Fibroblast of skin of left quadriceps (primary cell): ENCODE results near the gene FKBP2.

Experiments used
- DNase-seq, 2 experiments: peaks; one replicate each; pipeline ENCODE4 v3.0.0-alpha.2; 2013; ENCODE audit warnings: low read depth in 2 of 2

FKBP2 gene

GRCh38 chr11:64240435-64241240 lies at the start of gene FKBP2:
Gene FKBP2, plus strand, starts transcription at chr11:64241095. Its CDS starts 1,293 bp downstream, at chr11:64242388.
- DNase-seq: peak; percentile 93 to 94

- DNase-seq: no peak
Measured at GRCh38 chr11:64192434-64192833, 48.5 kb upstream of the FKBP2 start.

- DNase-seq: no peak
Measured at GRCh38 chr11:64196626-64197025, 44.3 kb upstream of the FKBP2 start.

GRCh38 chr11:64198511-64198910 lies 42.4 kb upstream of the FKBP2 start:
- no peak for DNase-seq

GRCh38 chr11:64201543-64201942 lies 39.4 kb upstream of the FKBP2 start:
- DNase-seq: no peak

- DNase-seq: no peak
Measured at GRCh38 chr11:64202992-64203391, 37.9 kb upstream of the FKBP2 start.

- no peak for DNase-seq
Measured at GRCh38 chr11:64203421-64204079, 37.3 kb upstream of the FKBP2 start.

- DNase-seq: no peak
Measured at GRCh38 chr11:64204080-64204440, 36.8 kb upstream of the FKBP2 start.

GRCh38 chr11:64204464-64204989 lies 36.4 kb upstream of the FKBP2 start:
- DNase-seq: peak; percentile 91 to 92

- no peak for DNase-seq
Measured at GRCh38 chr11:64206457-64207255, 34.2 kb upstream of the FKBP2 start, which contains the start of gene FERMT3. Gene FERMT3, plus strand, starts transcription at chr11:64206721. Its CDS starts 644 bp downstream, at chr11:64207365.

- DNase-seq: peak; percentile 32 to 36
Measured at GRCh38 chr11:64207256-64208085, 33.4 kb upstream of the FKBP2 start.

GRCh38 chr11:64208086-64208795 lies 32.7 kb upstream of the FKBP2 start:
- DNase-seq: no peak

- no peak for DNase-seq
Measured at GRCh38 chr11:64208796-64209562, 31.9 kb upstream of the FKBP2 start.

- DNase-seq: no peak
Measured at GRCh38 chr11:64209563-64209843, 31.4 kb upstream of the FKBP2 start.

- no peak for DNase-seq
Measured at GRCh38 chr11:64210301-64211020, 30.4 kb upstream of the FKBP2 start.

- DNase-seq: no peak
Measured at GRCh38 chr11:64211181-64211872, 29.6 kb upstream of the FKBP2 start.

GRCh38 chr11:64216879-64217278 lies 24.0 kb upstream of the FKBP2 start:
- DNase-seq: no peak

GRCh38 chr11:64218628-64219353 lies 22.1 kb upstream of the FKBP2 start:
- no peak for DNase-seq
